Measurements from ENCODE around the gene KMT2C. TPM values are rescaled to one million over a fixed set of nuclear protein-coding genes. Genes with fewer than 3 reads are reported as not detected.
A peak's percentile ranks its signal among the peaks of the same experiment; 100 is the strongest.
"Not testable (repeated sequence)": the region's sequence is repeated elsewhere in the genome, so short reads cannot be mapped to it uniquely, and the experiment has no call there.

KMT2C gene
- total RNA-seq, 1 donor from 2014 or later: 21.1 TPM

DNA sequence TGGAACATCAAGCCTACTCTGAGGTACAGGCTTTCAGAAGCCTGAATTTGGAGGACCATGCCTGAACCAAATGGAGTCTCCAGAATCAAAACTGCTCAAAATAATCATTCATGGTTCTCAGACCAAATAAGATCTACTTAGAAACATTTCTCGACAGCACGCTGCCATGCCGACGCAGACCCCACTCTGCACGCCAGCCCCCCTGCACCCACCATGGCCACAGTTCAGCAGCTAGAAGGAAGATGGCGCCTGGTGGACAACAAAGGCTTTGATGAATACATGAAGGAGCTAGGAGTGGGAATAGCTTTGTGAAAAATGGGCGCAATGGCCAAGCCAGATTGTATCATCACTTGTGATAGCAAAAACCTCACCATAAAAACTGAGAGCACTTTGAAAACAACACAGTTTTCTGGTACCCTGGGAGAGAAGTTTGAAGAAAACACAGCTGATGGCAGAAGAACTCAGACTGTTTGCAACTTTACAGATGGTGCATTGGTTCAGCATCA is 6.6 kb upstream of the KMT2C start:
- DNase-seq (ENCODE audit: low read depth) (no peak), FAIRE-seq (no peak)
- Histone ChIP-seq H3K4me3 (ENCODE audit: low read depth, low read length) (no peak overlapping the region), H3K36me3 (ENCODE audit: control insufficient read depth, insufficient read depth, low read length) (no peaks in the 10 kb centered on the region), H3K27me3 (ENCODE audit: control insufficient read depth, insufficient read depth, low read length) (no peaks in the 10 kb centered on the region)
- TF ChIP-seq, protein P1, sequence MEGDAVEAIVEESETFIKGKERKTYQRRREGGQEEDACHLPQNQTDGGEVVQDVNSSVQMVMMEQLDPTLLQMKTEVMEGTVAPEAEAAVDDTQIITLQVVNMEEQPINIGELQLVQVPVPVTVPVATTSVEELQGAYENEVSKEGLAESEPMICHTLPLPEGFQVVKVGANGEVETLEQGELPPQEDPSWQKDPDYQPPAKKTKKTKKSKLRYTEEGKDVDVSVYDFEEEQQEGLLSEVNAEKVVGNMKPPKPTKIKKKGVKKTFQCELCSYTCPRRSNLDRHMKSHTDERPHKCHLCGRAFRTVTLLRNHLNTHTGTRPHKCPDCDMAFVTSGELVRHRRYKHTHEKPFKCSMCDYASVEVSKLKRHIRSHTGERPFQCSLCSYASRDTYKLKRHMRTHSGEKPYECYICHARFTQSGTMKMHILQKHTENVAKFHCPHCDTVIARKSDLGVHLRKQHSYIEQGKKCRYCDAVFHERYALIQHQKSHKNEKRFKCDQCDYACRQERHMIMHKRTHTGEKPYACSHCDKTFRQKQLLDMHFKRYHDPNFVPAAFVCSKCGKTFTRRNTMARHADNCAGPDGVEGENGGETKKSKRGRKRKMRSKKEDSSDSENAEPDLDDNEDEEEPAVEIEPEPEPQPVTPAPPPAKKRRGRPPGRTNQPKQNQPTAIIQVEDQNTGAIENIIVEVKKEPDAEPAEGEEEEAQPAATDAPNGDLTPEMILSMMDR (IDR thresholded peaks at IDR 0.05; ENCODE audit: insufficient read depth, low read length, severe bottlenecking): no peak

DNA sequence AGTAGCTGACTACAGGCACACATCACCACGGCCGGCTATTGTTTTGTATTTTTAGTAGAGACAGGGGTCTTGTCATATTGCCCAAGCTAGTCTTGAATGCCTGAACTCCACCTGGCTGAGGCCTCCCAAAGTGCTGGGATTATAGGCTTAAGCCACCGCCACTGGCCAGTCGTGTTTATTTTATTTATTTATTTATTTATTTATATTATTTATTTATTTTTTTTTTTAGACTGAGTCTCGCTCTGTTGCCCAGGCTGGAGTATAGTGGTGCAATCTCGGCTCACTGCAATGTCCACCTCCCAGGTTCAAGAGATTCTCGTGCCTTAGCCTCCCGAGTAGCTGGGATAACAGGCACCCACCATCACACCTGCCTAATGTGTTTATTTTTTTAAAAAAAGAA is 6.0 kb upstream of the KMT2C start:
- not testable (repeated sequence) for H3K27me3 ChIP-seq (ENCODE audit: control insufficient read depth, insufficient read depth, low read length); FAIRE-seq

DNA sequence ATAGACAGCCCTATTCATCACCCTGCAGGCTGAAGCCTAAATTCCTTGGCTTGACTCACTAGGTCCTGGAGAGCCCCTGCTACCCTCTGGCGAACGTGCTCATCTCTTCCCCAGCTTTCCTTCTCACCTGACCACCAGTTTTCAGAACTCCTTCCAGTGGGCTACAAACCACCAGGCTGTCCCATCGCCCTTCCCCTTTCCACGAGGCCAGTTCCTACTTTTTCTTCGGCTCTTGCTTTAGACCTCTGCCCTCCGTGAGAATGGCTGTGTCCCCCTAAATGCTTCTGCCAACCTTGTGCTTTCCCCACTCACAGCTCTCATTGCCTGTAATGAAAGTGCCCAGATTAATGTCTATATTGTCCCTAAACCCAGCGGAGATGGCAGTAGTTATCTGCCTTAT is 5.4 kb upstream of the KMT2C start:
- not testable (repeated sequence) for H3K4me3 ChIP-seq (ENCODE audit: low read depth, low read length); FAIRE-seq; H3K36me3 ChIP-seq (ENCODE audit: control insufficient read depth, insufficient read depth, low read length); DNase-seq (ENCODE audit: low read depth); H3K27me3 ChIP-seq (ENCODE audit: control insufficient read depth, insufficient read depth, low read length)

More for the DNA sequence above, 6.0 kb upstream of the KMT2C start:
- not testable (repeated sequence) for DNase-seq (ENCODE audit: low read depth); H3K36me3 ChIP-seq (ENCODE audit: control insufficient read depth, insufficient read depth, low read length); H3K4me3 ChIP-seq (ENCODE audit: low read depth, low read length)

DNA sequence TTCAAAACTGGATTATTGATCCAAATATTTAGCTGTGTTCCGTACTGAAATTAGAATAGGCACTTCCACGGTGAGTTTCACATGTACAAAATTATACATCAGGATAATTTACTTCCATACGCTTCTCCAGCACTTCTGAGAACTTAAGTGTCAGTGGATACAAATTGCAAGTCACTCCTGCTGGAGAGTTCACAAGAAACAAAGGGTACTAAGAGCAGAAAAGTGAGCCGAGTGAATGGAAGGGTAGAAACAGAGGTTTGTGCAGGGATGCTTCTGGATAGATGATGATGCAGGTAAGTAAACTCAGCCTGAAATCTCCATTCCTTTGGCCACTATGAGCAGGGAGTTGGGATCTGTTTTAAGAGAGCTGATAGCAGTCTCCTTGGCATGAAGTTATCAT is 2.2 kb upstream of the KMT2C start:
- not testable (repeated sequence) for H3K27me3 ChIP-seq (ENCODE audit: control insufficient read depth, insufficient read depth, low read length); DNase-seq (ENCODE audit: low read depth); H3K4me3 ChIP-seq (ENCODE audit: low read depth, low read length); H3K36me3 ChIP-seq (ENCODE audit: control insufficient read depth, insufficient read depth, low read length); FAIRE-seq

DNA sequence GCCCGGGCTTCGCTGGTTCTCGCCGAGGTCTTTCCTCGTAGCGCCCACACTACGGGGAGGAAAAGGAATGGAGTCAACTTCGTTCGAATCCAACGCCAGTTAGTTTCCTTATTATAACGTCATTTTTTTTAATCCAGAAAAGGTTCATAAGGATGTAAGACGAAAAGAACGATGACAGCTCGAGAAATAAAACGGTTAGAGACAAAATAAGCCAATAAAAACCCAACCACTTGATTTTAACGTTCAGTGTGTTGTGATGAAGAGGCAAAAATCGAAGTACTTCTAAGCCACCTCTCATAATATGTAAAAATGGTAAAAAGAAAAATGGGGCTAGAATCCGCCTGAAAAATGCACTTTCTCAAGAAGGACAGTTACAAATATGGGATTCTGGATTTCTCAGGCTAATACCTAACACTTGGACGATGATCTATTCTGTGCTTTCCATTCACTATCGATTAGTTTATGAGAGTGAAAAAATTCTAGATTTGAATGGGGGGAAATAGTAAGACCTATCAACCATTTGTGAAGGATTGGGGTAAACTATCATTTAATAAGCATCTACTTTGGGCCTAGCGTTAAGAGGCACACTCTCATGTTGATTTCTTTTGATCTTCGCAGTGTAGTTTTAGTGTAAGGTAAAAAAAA is 1.2 kb upstream of the KMT2C start:
- H3K27me3 ChIP-seq (ENCODE audit: control insufficient read depth, insufficient read depth, low read length); FAIRE-seq; H3K36me3 ChIP-seq (ENCODE audit: control insufficient read depth, insufficient read depth, low read length); DNase-seq (ENCODE audit: low read depth): not testable (repeated sequence)
- H3K4me3 ChIP-seq (ENCODE audit: low read depth, low read length): peak overlapping the region; percentile 53

DNA sequence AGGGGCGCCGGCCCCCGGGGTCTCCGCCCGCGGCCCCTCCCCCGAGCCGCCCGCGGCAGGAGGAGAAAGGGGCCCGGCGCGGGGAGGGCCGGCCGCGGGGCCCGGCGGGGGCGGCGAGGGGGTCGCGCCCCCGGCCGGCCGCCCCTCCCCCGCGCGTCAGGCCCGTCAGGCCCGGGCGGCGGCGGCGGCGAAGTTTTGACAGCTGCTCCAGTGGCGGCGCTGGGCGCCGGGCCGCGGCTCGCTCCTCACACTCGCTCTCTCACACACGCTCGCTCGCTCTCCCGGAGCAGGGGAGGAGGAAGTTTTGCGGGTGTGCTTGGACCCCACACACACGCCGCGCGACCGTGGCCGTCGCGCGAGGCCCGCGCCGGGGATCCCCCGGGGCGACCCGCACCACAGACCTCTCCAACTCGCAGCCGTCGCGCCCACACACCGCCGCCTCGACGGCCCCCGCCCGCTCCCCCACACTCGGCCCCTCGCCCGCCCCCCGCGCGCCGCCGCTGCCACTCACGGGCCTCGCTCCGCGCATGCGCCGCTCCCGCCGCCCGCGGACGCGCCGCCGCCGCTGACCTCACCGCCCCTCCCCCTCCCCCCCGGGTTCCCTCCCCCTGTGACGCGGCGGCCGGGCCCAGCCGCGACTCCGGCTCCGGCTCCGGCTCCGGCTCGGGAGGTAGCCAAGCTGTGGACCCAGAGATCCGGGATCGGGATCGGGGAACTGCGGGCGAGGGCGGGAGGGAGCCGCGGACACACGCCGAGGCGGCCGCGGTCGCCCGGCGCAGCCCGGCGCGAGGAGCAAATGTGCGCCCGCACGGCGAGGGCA is 518 bp upstream of the KMT2C start:
- H3K4me3 ChIP-seq (ENCODE audit: low read depth, low read length): peak overlapping the region; percentile 67
- FAIRE-seq (no peak), DNase-seq (ENCODE audit: low read depth) (peak; percentile 58)
- H3K36me3 ChIP-seq (ENCODE audit: control insufficient read depth, insufficient read depth, low read length): no peaks in the 10 kb centered on the region
- TF ChIP-seq, protein P1 (IDR thresholded peaks at IDR 0.05; ENCODE audit: insufficient read depth, low read length, severe bottlenecking): no peak
- H3K27me3 ChIP-seq (ENCODE audit: control insufficient read depth, insufficient read depth, low read length): no peaks in the 10 kb centered on the region

DNA sequence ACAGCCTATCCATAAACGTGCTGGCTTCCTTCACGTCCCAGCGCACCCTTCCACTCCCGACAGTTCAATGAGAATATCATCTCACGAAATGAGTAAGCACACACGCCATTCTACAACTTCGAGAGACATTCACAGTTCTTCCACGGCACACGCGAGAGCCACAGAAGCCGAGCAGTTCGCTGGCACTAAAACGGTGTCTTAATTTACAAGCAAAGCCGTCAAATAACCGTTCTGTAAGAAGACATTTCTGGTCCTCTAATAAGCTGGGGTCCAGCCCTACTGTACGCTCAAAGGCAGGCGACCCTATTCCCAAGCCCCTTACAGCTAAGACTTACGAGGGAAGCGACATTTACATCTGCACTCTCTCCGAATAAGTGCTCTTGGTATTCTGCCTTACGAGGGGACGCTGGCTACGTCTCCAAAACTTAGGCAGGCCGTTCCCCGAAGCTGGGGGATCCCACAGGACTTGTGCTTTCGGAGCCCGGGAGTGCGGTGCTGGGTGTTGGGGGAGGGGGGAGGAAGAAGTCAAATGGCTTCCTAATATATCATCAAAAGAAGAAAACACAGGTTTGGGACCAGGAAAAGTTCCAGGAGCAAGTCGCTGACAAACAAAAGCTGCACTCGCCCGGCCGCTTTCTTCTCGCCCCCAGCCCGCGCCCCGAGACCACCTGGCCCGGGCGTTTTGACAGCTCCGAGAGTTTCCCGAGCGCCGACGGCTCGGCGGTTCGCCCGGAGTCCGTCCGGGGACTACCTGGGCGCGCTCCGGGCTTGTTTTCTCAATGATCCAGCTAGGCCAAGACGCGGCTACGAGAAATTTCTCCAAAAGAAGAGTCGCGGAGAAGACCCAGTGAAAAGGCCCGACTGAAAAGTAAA is 1.1 kb downstream of the KMT2C start:
- H3K36me3 ChIP-seq (ENCODE audit: control insufficient read depth, insufficient read depth, low read length); FAIRE-seq; H3K27me3 ChIP-seq (ENCODE audit: control insufficient read depth, insufficient read depth, low read length): not testable (repeated sequence)
- peak overlapping the region; percentile 67 for H3K4me3 ChIP-seq (ENCODE audit: low read depth, low read length)
- DNase-seq (ENCODE audit: low read depth): peak; percentile 32

DNA sequence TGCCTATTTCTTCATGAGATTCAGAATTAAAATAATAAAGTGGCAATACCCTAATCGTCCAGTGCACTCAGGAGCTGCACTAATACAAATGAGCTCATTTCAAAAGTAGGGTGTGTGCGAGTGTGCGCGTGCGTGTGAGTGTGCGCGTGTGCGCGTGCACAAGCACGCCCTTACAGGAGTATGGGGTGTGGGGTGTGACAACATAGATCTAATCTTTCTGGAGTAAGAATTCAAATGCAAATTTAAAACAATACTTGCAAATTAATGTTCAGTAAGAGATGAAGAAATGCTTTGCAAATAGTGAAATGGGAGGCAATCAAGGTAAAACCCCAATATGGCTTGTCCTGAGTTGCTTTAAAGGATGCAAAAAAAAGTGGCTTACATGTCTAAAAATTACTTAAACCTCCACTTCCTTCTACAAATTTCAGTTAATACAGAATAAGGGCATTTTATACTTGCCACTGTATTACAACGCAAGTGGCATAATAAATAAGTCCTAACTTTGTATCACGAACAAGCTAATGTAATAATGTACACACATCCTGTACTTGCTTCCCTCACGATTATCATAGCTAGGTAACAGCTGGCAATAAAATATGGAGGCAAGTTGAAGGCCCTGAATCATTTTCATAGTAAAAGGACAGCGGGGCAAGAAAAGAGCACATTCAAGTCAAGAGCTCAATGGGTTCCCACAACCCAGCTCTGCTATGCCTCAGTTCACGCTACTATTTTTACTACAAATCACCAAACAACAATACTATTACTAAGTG is 1.9 kb downstream of the KMT2C start:
- peak; percentile 56 for DNase-seq (ENCODE audit: low read depth)
- H3K4me3 ChIP-seq (ENCODE audit: low read depth, low read length): peak overlapping the region; percentile 67
- not testable (repeated sequence) for H3K27me3 ChIP-seq (ENCODE audit: control insufficient read depth, insufficient read depth, low read length); H3K36me3 ChIP-seq (ENCODE audit: control insufficient read depth, insufficient read depth, low read length); FAIRE-seq

DNA sequence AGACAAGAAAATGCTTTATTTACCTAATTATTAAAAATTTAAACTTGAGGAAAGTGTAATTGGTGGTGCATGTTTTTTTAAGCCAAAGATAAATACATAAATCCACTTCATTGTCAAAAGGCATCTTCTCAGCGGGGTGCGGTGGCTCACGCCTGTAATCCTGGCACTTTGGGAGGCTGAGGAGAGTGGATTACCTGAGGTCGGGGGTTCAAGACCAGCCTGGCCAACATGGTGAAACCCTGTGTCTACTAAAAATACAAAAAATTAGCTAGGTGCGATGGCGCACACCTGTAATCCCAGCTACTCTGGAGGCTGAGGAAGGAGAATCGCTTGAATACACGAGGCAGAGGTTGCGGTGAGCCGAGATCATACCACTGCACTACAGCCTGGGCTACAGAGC is 3.1 kb downstream of the KMT2C start:
- FAIRE-seq; H3K27me3 ChIP-seq (ENCODE audit: control insufficient read depth, insufficient read depth, low read length); DNase-seq (ENCODE audit: low read depth); H3K36me3 ChIP-seq (ENCODE audit: control insufficient read depth, insufficient read depth, low read length); H3K4me3 ChIP-seq (ENCODE audit: low read depth, low read length): not testable (repeated sequence)
